Liver (tissue), 9 donors: Measurements from ENCODE around the gene HFM1. TPM values are rescaled to one million over a fixed set of nuclear protein-coding genes. Genes with fewer than 3 reads are reported as not detected.

Source experiments
- DNase-seq: peaks from one replicate; pipeline ENCODE4 v3.0.0-alpha.2; 2017; ENCODE audit warnings: low spot score
- H3K27ac ChIP-seq, 2 donors: one replicate each; pipeline ENCODE4 v1.7.0; 2013; ENCODE audit warnings: inconsistent platforms in 2 of 2, low read length in 2 of 2, control low read depth in 1 of 2, low read depth in 1 of 2, mild to moderate bottlenecking in 1 of 2
- H3K27me3 ChIP-seq, 4 donors: one replicate each; pipeline versions ENCODE4 v1.6.1 to v1.7.0; 2013; ENCODE audit warnings: low read length in 3 of 4, inconsistent platforms in 1 of 4, mild to moderate bottlenecking in 1 of 4, moderate library complexity in 1 of 4; ENCODE audit not compliant: control insufficient read depth in 4 of 4, insufficient read depth in 4 of 4
- H3K36me3 ChIP-seq, 4 donors: one replicate each; pipeline versions ENCODE4 v1.6.1 to v1.7.0; 2013; ENCODE audit warnings: low read length in 3 of 4, mild to moderate bottlenecking in 3 of 4, low read depth in 1 of 4, moderate library complexity in 1 of 4; ENCODE audit not compliant: control insufficient read depth in 4 of 4, insufficient read depth in 3 of 4
- H3K4me1 ChIP-seq, 4 donors: one replicate each; pipeline versions ENCODE4 v1.6.1 to v1.7.0; 2013; ENCODE audit warnings: low read length in 3 of 4, mild to moderate bottlenecking in 3 of 4, moderate library complexity in 1 of 4; ENCODE audit not compliant: control insufficient read depth in 4 of 4, insufficient read depth in 4 of 4
- H3K4me3 ChIP-seq, 3 donors: one replicate each; pipeline versions ENCODE4 v1.6.1 to v1.7.0; 2013; ENCODE audit warnings: low read length in 3 of 3, control low read depth in 1 of 3, low read depth in 1 of 3, mild to moderate bottlenecking in 1 of 3
- H3K9ac ChIP-seq, 2 donors: one replicate each; pipeline ENCODE4 v1.7.0; 2013; ENCODE audit warnings: low read length in 2 of 2, mild to moderate bottlenecking in 2 of 2, moderate library complexity in 2 of 2, control low read depth in 1 of 2, low read depth in 1 of 2
- H3K9me3 ChIP-seq, 4 donors: one replicate each; pipeline versions ENCODE4 v1.6.1 to v1.7.0; 2013; ENCODE audit warnings: low read length in 3 of 4; ENCODE audit not compliant: control insufficient read depth in 4 of 4
- CTCF ChIP-seq: fragments of 150-350 bp; IDR thresholded peaks from 2 replicates; pipeline ENCODE4 v1.5.1; 2017; ENCODE audit warnings: improper control_type of control experiment, low read depth, low read length; ENCODE audit not compliant: missing input control
- EGR1 ChIP-seq, 2 donors: IDR thresholded peaks; 2 replicates each; pipeline ENCODE4 v1.6.1; 2016 to 2018; ENCODE audit warnings: antibody characterized with exemption in 2 of 2, low read depth in 2 of 2
- FOXA1 ChIP-seq: IDR thresholded peaks from 2 replicates; pipeline ENCODE4 v1.6.1; 2016; ENCODE audit warnings: antibody characterized with exemption
- FOXA2 ChIP-seq: IDR thresholded peaks from 2 replicates; pipeline ENCODE4 v1.6.1; 2016; ENCODE audit warnings: antibody characterized with exemption
- GABPA ChIP-seq, 2 donors: IDR thresholded peaks in 1 of 2; conservative IDR thresholded peaks in 1 of 2; 2 replicates each; pipeline ENCODE4 v1.6.1; 2016; ENCODE audit warnings: antibody characterized with exemption in 2 of 2, mild to moderate bottlenecking in 1 of 2, moderate library complexity in 1 of 2
- HNF4A ChIP-seq, 2 donors: conservative IDR thresholded peaks; 2 replicates each; pipeline ENCODE4 v1.6.1; 2016; ENCODE audit warnings: antibody characterized with exemption in 2 of 2, mild to moderate bottlenecking in 2 of 2
- HNF4G ChIP-seq: IDR thresholded peaks from 2 replicates; pipeline ENCODE4 v1.6.1; 2016; ENCODE audit warnings: antibody characterized with exemption
- MAX ChIP-seq: IDR thresholded peaks from 2 replicates; pipeline ENCODE4 v1.6.1; 2016; ENCODE audit warnings: antibody characterized with exemption
- NR2F2 ChIP-seq: IDR thresholded peaks from 2 replicates; pipeline ENCODE4 v1.6.1; 2016; ENCODE audit warnings: antibody characterized with exemption
- RAD21 ChIP-seq, 2 donors: IDR thresholded peaks; 2 replicates each; pipeline ENCODE4 v1.6.1; 2016; ENCODE audit warnings: antibody characterized with exemption in 2 of 2, mild to moderate bottlenecking in 2 of 2
- RXRA ChIP-seq, 2 donors: IDR thresholded peaks; 2 replicates each; pipeline ENCODE4 v1.6.1; 2017 to 2018; ENCODE audit warnings: antibody characterized with exemption in 2 of 2, mild to moderate bottlenecking in 1 of 2
- SP1 ChIP-seq: IDR thresholded peaks from 2 replicates; pipeline ENCODE4 v1.6.1; 2018; ENCODE audit warnings: antibody characterized with exemption, mild to moderate bottlenecking
- TAF1 ChIP-seq: conservative IDR thresholded peaks from 2 replicates; pipeline ENCODE4 v1.6.1; 2016; ENCODE audit warnings: antibody characterized with exemption, mild to moderate bottlenecking
- YY1 ChIP-seq: IDR thresholded peaks from 2 replicates; pipeline ENCODE4 v1.6.1; 2016; ENCODE audit warnings: antibody characterized with exemption, mild to moderate bottlenecking
- ZBTB33 ChIP-seq: IDR thresholded peaks from 2 replicates; pipeline ENCODE4 v1.6.1; 2016; ENCODE audit warnings: antibody characterized with exemption
- WGBS: extraction: QIAGEN DNeasy Blood & Tissue Kit; methylation state at CpG from one replicate; pipeline ENCODE4 v1.1.7; 2013; 5-methylcytosine and 5-hydroxymethylcytosine counted together
- polyA plus RNA-seq, 2 donors: library from polyadenylated mRNA; stranded (reverse) in 1 of 2; unstranded in 1 of 2; fragments of 200-250 nt in 1 of 2; fragments of >200 nt in 1 of 2; fragmentation: Nextera tagmentation in 1 of 2; extraction: Ambion mirVana in 1 of 2; gene quantifications; one replicate each; pipeline versions ENCODE4 v1.2.1 to v1.2.3, GENCODE V29; 2013 to 2015
- total RNA-seq, 2 donors: library from RNA; depleted of rRNA; stranded (reverse); fragments of >200 nt; gene quantifications; one replicate each; pipeline ENCODE4 v1.2.3, GENCODE V29; 2014
- TF ChIP-seq, protein P1 (sequence below): IDR thresholded peaks from 2 replicates; pipeline ENCODE4 v1.6.1; 2016; ENCODE audit warnings: antibody characterized with exemption, mild to moderate bottlenecking
- TF ChIP-seq, protein P2 (sequence below): IDR thresholded peaks from 2 replicates; pipeline ENCODE4 v1.6.1; 2016; ENCODE audit warnings: antibody characterized with exemption
- donor health status: healthy.
- donor health status: healthy.
- donor health status: healthy.
- donor health status: healthy.
- donor health status: healthy.

Gene HFM1
- total and polyA plus RNA-seq, 4 donors, result 0.01 to 2.8 (median 0.29) TPM

GRCh38 chr1:91397605-91398004 lies 7.0 kb downstream of the HFM1 start:
- Histone ChIP-seq H3K27me3 (no peaks in the 10 kb centered on the region), H3K4me3 (no peak overlapping the region), H3K36me3 (no peaks in the 10 kb centered on the region), H3K27ac (no peak overlapping the region), H3K9me3 (no peaks in the 10 kb centered on the region), H3K4me1 (no peaks in the 10 kb centered on the region), H3K9ac (no peak overlapping the region)
- DNase-seq, result no peak
- 77% methylated on average over 4 of the region's 4 CpGs for WGBS
- no peak for TF ChIP-seq TAF1
- TF ChIP-seq FOXA2, result no peak
- TF ChIP-seq, protein P1, sequence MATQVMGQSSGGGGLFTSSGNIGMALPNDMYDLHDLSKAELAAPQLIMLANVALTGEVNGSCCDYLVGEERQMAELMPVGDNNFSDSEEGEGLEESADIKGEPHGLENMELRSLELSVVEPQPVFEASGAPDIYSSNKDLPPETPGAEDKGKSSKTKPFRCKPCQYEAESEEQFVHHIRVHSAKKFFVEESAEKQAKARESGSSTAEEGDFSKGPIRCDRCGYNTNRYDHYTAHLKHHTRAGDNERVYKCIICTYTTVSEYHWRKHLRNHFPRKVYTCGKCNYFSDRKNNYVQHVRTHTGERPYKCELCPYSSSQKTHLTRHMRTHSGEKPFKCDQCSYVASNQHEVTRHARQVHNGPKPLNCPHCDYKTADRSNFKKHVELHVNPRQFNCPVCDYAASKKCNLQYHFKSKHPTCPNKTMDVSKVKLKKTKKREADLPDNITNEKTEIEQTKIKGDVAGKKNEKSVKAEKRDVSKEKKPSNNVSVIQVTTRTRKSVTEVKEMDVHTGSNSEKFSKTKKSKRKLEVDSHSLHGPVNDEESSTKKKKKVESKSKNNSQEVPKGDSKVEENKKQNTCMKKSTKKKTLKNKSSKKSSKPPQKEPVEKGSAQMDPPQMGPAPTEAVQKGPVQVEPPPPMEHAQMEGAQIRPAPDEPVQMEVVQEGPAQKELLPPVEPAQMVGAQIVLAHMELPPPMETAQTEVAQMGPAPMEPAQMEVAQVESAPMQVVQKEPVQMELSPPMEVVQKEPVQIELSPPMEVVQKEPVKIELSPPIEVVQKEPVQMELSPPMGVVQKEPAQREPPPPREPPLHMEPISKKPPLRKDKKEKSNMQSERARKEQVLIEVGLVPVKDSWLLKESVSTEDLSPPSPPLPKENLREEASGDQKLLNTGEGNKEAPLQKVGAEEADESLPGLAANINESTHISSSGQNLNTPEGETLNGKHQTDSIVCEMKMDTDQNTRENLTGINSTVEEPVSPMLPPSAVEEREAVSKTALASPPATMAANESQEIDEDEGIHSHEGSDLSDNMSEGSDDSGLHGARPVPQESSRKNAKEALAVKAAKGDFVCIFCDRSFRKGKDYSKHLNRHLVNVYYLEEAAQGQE, result no peak
- TF ChIP-seq NR2F2, result no peak
- no peak for TF ChIP-seq RAD21 (IDR thresholded peaks at IDR 0.05)
- no peak for TF ChIP-seq CTCF
- TF ChIP-seq RXRA (IDR thresholded peaks at IDR 0.05), result no peak
- no peak for TF ChIP-seq GABPA (IDR thresholded peaks at IDR 0.05 in 1 of 2, conservative IDR thresholded peaks at IDR 0.05 in 1 of 2)
- TF ChIP-seq HNF4A (conservative IDR thresholded peaks at IDR 0.05), result no peak
- TF ChIP-seq, protein P2, sequence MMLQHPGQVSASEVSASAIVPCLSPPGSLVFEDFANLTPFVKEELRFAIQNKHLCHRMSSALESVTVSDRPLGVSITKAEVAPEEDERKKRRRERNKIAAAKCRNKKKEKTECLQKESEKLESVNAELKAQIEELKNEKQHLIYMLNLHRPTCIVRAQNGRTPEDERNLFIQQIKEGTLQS, result no peak
- TF ChIP-seq YY1, result no peak
- no peak for TF ChIP-seq FOXA1
- no peak for TF ChIP-seq HNF4G
- no peak for TF ChIP-seq ZBTB33
- TF ChIP-seq SP1, result no peak
- no peak for TF ChIP-seq EGR1 (IDR thresholded peaks at IDR 0.05; ENCODE audit: low read depth in 2 of 2)
- no peak for TF ChIP-seq MAX

- Histone ChIP-seq H3K36me3 (no peaks in the 10 kb centered on the region), H3K9me3 (no peaks in the 10 kb centered on the region), H3K27ac (no peak overlapping the region), H3K27me3 (no peaks in the 10 kb centered on the region), H3K4me3 (no peak overlapping the region), H3K4me1 (no peaks in the 10 kb centered on the region), H3K9ac (no peak overlapping the region)
- no peak for DNase-seq
- 90% methylated on average over 1 of the region's 1 CpG for WGBS
- TF ChIP-seq HNF4A (conservative IDR thresholded peaks at IDR 0.05), result no peak
- no peak for TF ChIP-seq HNF4G
- no peak for TF ChIP-seq ZBTB33
- no peak for TF ChIP-seq FOXA1
- TF ChIP-seq, protein P1, result no peak
- TF ChIP-seq FOXA2, result no peak
Observed at GRCh38 chr1:91393042-91393441, 11.6 kb downstream of the HFM1 start.
